HUDEP-2 (cell line): ENCODE measurements around the gene SGF29.
"Not testable (repeated sequence)": the region's sequence is repeated elsewhere in the genome, so short reads cannot be mapped to it uniquely, and the experiment has no call there.

ENCODE experiments used
- DNase-seq, 76 experiments: peaks; one replicate each; lab custom pipeline; 2025; ENCODE audit not compliant: unreplicated experiment in 76 of 76; lab: John Stamatoyannopoulos, UW

Gene SGF29

DNA sequence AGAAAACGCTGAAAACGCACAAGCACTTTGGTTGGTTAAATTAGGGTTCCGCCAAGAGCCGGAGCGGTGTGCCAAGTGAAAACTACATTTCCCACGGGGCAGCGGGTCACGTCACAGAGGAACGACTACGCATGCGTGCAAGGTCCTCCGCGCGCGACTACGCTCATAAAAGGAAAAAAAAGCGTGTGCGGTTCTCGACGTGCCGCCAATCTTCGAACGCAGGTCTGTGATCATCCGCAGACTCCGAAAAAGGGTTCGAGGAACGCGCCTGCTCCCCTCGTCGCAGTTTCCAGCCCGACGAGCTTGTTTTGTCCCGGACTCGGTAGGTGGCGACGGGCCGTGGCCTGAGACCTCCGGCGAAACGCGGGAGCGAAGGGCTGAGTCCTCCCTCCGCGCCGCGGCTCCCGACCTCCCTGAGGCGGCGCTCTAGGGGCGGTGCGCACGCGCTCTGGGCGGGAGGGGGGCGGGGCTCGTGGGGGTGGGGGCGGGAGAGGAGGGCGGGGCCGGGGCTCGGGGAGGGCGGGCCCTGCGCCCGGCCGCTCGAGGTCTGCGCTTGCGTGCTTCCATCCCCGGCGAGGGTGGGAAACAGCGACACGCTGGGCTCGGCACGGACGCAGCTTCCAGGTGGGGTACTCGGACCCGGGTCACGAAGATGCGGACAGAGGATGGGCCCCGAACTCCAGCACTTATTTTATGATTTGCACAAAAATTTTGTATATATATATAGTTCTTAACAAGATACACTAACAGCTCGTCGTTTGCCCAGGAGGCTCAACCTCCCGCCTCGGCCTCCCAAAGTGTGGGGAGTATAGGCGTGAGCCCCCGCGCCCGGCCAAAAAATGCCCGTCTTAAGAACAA, at the start of gene SGF29:
Gene SGF29, plus strand, starts transcription at position 145 of the 858 bp plus-strand sequence. CDS start 27,150 bp downstream, outside the sequence.
- peak in 75 of 76 experiments; percentile 30 to 94 (median 82) for DNase-seq

DNA sequence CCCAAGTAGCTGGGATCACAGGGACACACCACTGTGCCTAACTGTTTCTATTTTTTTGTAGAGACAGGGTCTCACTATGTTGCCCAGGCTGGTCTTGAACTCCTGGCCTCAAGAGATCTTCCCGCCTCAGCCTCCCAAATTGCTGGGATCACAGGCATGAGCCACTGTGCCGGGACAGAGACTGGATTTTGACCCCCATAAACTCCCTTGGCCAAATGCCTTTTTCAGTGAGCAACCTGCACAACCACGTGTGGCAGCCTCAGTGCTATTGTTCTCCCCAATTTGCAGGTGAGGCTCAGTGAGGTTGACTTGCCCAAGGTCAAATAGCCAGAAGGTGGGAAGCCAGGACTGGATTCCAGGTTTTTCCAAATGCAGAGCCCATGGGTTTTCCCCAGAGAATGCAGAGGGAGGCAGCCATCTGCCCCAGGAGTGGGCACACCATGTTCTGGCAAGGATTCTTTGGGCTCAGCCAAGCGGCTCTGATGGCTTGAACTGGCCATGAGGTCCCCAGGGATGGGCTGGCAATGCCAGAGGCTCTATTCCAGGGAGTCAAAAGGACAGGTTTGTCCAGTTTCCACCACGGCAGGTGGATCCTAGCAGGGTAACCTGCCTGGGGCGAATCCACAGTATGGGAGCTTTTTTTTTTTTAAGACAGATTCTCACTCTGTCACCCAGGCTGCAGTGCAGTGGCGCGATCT, 48.9 kb upstream of the SGF29 start:
- DNase-seq = no peak

DNA sequence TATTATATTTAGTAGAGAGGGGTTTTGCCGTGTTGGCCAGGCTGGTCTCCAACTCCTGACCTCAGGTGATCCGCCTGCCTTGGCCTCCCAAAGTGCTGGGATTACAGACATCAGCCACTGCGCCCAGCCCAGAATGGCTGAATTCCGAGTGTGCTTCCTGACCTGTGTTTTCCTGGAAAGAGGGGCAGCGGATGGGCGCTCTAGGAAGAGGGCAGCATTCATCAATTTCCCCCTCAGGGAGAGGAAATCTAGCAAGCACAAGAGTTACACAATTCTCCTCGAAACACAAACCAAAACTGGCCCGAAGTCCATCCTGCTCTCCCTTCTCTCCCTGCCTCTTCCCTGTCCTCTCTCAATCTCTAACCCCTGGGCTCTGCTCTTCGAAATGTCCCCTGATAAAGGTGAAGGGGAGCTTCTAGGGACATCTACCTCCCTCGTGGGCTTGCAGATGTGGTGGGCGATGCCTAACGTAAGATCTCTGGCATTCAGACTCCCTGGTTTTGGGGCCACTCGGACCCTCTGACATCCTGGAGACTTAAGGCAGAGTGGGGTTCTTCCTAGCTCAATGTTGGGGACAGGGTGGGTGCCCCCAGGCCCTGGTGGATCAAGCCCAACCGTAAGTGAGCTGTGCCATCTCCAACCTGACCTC, 48.1 kb upstream of the SGF29 start:
- DNase-seq = no peak

DNA sequence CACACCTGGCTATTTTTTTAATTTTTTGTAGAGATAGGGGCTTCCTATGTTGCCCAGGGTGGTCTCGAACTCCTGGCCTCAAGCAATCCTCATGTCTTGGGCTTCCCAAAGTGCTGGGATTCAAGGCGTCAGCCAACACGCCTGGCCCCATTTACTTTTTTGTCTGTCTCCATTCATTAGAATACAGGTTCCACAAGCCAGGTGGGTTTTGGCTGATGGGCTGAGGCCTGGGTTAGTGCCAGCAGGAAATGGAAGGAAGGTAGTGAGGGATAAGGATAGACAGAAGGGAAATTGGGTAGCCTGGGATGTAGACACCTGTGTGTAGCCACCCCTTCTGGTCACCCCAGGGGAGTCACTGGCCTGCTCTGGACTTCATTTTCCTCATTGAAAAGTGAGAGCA, 42.7 kb upstream of the SGF29 start:
- no peak for DNase-seq

DNA sequence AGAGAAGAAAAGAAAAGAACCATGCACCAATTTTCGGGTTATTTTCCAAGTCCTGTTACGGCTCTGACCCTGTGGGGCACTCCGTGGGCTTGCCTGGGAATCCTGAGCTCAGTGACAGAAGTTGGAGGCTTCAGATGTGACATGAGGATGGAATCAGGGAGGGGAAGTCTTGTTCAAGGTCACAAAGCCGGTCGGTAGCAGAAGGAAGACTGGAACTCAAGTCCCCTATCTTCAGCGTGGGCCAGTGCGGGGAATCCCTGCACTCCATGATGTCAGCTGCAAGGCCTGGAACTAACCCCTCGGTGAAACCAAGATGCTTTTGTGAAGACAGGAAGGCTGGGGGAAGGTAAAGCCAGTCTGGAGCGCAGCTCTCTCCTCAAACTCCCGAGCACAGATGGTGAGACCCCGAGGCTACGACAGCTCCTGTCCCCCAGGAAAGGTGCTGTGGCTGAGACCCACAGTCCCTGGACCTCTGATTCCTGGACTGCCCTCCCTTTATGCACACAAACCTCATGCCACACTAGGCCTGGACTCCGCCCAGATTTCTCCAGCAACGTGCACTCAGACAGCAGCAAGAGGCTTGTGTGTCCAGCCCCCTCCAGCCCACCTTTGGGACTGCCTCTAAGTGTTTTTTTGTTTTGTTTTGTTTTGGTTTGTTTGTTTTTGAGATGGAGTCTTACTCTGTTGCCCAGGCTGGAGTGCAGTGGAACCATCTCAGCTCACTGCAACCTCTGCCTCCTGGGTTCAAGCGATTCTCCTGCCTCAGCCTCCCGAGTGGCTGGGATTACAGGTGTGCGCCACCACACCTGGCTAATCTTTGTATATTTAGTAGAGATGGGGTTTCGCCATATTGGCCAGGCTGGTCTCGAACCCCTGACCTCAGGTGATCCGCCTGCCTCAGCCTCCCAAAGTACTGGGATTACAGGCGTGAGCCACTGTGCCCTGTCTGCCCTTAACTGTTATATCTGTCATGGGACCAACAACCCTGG, 41.6 kb upstream of the SGF29 start:
- DNase-seq = no peak

DNA sequence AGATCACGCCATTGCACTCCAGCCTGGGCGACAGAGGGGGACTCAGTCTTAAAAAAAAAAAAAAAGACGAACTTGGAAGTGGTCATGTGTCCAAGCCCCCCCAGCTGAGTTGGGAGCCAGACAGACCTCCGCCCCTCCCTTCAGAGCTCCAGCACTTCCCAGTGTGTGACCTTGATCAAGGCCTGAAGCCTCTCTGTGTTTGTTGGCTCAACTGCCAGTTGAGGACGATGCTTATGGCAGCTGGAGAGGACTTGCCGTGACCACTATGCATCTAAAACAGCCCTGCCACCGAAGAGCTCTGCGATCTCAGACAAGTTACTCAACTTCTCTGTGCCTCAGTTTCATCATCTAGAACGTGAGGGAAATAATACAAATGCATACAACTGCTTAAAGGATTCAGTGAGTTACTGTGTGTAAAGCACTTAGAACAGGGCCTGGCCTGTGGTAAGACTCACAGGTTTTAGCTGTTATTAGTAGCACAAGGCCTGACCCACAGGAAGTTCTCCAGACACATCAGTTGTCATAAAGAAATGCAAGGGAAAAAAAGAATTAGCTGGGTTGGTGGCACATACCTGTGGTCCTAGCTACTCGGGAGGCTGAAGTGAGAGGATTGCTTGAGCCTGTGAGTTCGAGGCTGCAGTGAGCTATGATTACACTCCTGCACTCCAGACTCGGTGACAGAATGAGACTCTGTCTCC, 40.1 kb upstream of the SGF29 start:
- DNase-seq = no peak

DNA sequence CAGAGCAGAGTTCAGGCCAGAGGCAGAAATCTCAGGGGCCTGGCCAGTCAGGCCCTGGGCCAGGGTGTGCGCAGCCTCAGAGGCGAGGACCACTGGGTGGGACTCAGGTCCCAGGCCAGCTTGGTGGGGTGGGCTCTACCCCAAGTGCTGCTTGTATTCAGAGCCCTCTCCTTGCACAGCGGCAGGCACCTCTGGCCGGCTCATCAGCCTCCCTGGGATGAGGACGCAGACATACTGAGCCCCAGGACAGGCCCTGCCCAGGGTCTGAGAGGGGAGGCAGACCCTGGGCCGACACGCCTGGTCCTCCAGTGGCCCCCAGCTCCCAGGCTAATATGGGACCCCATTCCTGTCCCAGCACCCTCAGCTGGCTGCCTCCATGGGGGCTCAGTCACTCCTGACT, 39.5 kb upstream of the SGF29 start:
- DNase-seq = no peak

DNA sequence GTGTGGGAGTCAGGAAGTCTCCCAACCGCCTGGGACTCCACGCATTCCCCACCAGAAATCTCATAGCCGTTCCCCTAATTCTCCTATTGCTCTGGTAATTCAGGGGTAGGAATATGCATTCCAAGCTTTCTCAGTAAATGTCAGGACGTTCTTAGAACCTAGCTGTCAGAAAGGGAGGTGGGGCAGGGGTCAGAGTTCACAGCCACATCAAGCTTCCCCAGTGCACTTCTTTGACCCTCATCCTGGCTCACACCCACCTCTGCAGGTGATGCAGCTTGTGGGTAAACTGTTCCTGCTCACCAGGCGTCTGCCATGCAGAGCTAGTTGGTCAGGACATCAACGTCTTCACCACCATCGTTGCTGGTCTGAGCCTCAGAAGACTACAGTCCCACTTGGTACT, 33.0 kb upstream of the SGF29 start:
- no peak for DNase-seq

DNA sequence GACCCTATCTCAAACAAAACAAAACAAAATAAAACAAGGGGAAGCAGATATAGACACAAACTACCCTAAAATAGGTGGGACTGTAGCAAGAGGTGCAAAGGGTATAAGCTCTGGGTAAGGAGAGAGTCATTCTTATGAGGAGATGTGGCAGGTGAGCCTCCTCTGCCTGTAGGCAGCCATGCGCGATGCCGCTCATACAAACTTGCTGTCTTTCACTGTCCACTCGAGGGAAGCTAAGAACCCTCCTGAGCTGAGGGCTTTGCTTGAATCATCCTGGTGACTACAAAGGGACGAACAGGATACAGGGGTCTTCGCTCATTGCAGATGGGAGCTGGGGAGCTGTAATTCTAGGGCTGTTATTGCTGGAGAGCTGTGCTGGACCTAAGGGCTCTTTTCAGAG, 32.3 kb upstream of the SGF29 start:
- DNase-seq = no peak

DNA sequence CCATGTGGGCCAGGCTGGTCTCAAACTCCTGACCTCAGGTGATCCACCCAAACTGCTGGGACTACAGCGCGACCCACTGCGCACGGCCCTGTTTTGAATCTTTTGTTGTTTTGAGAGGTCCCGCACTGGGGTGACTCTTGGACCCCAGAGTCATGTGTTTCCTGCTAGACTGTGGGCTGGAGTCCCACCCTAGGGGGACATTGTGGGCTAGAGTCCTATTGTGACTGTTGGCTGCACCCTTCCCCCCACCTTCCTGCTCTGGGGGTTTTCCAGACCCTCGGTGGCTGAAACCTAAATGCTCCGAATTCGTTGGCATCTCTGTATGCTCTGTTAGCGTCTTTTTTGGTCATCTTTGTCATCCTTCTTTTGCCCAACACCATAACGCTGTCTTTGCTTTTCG, 30.9 kb upstream of the SGF29 start:
- no peak for DNase-seq

DNA sequence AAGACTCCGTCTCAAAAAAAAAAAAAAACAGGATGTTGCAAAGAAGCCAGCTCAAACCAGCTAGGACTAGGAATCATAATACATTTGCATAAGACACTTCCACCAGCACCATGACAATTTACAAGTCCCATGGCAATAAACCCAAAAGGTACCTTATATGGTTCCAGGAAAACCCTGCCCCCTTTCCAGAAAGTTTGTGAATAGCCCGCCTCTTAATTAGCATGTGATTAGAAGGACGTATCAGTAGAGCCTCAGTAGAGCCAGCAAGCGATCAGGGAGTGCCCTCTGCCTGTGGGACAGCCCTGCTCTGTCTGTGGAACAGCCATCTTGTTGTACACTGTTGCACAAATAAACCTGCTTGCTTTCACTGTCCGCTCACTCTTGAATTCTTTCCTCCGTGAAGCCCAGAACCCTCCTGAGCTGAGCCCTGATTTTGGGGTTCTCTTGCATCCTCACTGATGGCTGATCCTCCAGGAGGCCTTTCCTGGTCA, 29.0 kb upstream of the SGF29 start:
- peak in 1 of 76 experiments; percentile 12 for DNase-seq

DNA sequence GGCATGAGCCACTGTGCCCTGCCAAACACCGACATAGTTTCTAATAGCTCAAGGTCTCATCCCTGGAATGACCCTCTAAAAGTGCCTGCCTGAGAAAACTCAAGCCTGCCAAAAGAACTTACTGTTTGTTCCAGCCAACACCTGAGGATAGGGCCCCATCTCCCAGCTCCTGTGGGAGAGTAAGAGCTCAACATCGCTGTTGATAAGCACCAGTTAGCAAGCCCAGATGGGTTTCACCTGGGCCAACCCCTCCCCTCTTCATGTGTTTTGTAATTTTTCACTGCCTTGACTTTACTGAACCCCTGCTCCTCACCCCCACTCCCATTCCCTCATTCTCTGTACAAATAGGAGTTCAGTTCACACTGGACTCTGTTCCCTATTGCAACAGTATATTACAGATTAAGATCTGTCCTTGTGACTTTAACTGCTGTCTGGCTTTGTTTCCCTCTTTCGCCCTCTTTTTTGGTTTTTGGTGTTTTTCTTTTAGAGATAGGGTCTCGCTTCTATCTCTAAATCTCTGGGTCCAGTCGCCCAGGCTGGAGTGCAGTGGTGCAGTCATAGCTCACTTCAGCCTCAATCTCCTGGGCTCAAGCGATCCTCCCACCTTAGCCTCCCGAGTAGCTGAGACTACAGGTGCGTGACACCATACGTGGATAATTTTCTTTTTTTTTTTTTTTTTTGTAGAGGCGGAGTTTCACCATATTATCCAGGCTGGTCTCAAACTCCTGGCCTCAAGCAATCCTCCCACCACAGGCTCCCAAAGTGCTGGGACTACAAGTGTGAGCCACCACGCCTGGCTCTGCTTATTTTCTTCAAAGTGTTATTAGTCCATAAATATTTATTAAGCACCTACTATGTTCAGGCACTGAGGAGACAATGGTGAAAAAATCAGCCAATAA, 27.3 kb upstream of the SGF29 start:
- no peak for DNase-seq

DNA sequence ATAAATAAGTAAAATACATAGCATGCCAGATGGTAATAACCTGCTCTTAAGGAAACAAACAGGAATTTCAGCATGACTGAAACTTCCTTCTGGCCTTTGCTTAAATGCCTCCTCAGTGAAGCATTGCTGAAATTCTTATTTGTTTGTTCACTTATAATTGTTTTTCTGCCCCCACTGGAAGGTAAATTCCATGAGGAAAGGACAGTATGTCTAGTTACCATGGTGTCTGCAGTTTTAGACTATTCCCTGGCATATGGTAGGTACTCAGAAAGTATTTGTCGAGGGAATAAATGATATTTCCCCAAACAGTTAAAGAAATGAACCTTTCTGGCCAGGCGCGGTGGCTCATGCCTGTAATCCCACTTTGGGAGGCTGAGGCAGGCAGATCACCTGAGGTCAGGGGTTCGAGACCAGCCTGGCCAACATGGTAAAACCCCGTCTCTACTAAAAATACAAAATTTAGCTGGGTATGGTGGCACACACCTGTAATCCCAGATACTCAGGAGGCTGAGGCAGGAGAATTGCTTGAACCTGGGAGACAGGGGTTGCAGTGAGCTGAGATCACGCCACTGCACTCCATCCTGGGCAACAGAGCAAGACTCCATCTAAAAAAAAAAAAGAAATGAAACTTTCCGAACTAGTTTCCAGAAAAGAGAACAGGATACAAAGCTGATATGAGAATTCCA, 26.5 kb upstream of the SGF29 start:
- not testable (repeated sequence) for DNase-seq

DNA sequence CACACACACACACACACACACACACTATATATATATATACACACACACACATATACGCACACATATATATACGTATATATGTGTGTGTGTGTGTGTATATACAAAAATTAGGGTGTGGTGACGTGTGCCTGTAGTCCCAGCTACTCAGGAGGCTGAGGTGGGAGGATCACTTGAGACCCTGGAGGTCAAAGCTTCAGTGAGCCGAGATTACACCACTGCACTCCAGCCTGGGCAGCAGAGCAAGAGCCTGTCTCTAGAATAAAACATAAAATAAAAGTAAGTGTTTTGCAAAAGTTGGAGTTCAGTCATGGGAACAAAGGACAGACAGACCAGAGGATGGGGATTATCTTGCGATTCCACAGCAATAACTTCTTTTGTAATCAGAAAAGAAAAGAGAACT, 25.7 kb upstream of the SGF29 start:
- DNase-seq = no peak

DNA sequence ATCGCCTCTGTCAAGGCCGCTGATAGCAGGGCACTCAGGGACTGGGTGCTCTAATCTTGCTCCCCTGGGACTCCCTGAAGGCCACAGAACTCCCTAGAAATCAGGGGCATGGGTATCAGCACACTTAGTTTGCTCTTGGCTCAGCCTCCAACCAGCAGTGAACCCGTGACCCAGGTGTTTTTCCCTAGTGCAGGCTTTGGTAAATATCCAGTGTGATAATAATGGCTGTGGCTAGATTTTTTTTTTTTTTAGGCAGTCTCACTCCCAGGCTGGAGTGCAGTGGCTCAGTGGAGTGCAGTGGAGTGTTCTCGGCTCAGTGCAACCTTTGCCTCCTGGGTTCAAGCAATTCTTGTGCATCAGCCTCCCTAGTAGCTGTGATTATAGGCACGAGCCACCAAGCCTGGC, 25.3 kb upstream of the SGF29 start:
- no peak for DNase-seq

DNA sequence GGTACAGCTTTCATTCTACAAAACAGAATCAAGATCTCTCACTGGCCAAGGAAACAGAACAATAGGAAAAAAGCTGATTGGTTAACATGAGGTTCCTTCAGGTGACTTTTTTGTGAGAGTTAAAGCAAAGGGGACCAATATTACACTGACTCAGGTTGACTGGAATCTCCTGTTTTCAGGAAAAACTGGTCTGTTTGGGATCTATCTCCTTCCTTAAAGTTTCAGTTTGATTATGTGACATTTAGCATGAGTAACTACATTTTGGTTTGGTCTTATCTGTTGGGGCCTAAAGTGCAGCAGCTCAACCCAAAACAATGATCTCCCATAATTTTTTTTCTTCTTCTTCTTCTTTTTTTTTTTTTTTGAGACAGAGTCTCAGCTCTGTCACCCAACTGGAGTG, 24.6 kb upstream of the SGF29 start:
- no peak for DNase-seq

DNA sequence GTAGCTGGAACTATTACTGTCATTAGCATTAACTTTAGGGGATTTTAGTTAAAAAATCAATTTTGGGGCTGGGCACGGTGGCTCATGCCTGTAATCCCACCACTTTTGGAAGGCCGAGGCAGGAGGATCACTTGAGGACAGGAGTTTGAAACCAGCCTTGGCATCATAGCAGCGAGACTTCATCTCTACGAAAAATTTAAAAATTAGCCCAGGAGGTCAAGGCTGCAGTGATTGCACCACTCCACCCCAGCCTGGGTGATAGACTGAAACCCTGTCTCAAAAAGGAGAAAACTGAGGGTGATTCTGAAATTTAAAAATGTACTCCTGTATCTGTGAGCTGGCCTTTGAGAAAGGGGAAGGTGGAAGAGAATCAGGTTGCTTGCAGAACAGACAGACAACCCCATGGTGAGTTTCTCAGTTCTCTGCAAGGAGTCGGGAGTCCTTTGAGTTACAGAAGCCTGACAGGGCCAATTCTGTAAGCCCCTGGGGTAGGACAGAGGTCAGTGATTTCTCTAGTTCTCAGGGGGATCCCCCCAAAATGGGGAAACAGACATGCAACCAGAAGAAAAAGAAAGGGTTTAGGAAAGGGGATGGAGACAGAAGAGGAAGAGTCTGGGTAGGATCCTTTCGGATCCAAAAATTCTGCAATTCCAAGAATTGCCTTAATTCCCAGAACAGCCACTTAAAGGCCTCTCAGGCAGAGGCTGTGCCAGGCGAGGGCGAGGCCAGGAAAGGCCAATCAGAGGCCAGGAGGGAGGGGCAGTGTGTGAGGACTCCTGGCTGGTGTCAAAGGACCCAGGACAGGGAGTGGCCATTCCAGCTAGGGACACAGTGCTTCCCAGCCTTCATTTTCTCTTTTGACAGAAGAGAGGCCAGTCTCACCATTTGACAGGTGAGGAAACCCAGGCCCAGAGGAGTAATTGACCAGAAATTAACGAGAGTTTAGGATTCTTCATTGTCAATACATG, 21.7 kb upstream of the SGF29 start:
- peak in 2 of 76 experiments; percentile 1 to 6 for DNase-seq
